HG02938 (cell line): ENCODE data around the gene MYO19.
"Not testable (repeated sequence)": the region's sequence is repeated elsewhere in the genome, so short reads cannot be mapped to it uniquely, and the experiment has no call there.

Source experiments
- ATAC-seq: cut with Tn5 transposase; IDR thresholded peaks from one replicate; pipeline ENCODE4 v1.9.1; 2021; ENCODE audit warnings: mild to moderate bottlenecking, moderate library complexity; ENCODE audit not compliant: unreplicated experiment

MYO19 gene

DNA sequence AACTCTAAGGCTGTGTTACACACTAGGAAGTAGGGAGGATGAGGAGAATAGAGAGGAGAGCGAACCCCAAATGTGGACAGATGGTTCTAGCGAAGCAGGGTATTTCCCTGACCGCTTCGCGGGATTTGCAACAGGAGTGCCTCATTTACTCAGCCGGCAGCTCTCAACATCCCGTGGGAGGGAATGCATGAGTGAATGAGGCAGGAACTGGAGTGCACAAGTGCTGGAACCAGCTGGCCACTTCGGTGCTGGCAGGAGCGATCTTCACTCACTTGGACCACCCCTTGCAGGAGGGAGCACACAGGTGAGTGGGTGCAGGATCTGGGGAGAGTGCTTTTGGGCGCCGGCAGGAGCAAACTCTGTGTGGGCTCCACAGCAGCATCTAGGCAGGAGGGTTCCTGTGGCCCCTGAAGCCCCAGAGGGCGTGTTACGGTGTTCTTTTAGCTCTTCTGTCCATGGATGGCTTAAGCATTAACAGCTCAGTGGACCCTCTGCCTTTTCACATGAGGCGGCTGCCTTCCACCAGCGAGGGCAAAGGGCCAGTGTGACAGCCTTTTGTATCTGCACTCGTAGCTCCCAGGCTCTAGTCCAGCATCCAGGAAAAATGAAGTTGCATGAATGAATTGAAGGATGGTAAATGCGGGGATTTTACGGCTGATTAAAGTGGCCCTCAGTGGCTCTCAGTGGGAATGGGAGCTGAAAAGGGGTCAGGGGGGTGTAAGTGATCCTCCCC lies 65.6 kb downstream of the MYO19 start:
- ATAC-seq = no peak

DNA sequence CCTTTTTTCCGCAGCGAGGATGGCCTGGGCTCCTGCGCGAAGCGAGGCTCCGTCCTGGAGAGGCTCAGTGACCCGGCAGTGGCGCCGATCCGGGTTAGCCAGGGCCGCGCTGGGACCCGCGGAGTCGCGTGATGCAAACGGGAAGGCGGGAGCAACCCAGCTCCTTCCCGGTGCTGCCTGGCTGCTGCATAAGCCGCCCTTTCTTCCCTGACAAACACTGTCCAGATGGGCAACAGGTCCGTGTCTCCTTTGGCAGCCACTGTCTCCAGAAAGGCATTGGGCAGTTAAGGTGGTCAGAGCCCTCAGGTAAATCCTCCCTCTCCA lies 69.9 kb downstream of the MYO19 start:
- ATAC-seq = no peak

DNA sequence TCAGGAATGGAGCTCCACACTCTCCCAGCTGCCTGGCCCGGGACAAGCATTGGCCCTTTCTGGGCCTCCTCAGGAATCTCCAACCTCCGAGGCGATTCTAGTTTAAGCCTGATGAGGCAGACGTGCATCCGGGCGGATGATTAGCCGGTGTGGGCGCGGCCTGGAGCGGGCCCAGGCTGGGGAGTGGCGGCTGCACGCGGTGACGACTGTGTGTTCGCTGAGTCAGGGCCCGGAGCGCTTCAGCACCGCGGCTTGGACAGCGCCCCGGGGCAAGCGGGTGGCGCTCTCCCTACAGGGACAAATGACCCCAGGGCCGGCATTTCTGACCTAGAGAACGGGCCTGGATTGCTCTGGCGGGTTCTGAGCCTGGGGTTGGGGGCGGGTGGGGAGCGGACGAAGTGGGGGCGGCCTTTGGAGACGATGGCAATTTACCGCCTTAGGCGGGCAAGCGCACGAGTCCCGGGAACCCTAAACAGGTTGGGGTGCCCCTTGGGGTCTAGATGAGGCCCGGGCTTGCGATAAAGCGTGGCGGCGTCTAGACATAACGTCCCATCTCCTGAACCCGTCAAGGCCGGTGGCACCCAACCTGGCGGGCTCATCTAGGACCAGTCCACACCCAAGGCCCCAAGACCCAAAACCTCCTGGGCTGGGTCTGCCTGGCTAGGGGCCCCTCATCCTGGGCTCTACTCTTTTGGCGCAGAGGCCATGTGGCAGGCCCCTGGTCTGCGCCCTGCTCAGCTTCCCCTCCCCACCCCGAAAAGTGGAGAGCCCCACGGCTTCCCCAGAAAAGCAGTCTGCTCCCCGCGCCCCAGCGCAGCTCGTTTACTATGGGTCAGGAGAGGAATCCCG lies 70.5 kb downstream of the MYO19 start:
- no peak for ATAC-seq

DNA sequence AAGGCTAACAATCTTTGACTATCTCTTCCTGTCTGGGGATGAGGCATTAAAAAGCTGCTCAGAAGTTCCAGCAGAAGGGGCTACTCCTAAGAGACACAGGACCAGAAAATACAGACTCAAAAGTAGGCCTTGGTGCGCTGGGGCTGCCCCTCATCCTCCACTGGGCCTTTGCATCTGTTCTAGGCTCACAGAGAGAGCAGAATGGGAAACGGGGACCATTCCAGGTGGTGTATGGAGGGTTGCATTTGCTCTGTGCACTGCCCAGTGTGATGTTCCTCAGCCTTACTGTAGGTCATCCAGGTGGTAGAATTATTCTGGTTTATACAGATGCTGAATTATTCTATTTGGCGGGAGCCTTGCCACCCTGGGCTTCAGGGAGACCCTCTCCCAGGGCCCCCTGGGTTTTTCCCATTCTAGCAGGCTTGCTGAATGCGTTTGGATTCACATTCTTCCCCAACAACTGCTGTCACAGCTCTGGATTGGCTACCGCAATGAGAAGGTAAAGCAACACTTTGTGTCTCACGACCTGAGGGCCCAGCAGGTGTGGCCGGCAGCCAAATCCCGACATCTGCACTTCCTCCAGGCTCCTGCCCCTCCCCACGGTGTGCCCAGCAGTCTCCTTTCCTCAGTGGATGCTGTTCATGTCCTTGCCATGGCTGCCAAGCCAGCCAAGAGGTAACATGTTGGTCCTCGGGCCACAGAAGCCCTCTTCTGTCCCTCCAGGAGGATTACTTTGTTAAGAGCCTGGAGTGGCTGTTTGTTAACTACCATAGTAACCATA lies 73.1 kb downstream of the MYO19 start:
- no peak for ATAC-seq

DNA sequence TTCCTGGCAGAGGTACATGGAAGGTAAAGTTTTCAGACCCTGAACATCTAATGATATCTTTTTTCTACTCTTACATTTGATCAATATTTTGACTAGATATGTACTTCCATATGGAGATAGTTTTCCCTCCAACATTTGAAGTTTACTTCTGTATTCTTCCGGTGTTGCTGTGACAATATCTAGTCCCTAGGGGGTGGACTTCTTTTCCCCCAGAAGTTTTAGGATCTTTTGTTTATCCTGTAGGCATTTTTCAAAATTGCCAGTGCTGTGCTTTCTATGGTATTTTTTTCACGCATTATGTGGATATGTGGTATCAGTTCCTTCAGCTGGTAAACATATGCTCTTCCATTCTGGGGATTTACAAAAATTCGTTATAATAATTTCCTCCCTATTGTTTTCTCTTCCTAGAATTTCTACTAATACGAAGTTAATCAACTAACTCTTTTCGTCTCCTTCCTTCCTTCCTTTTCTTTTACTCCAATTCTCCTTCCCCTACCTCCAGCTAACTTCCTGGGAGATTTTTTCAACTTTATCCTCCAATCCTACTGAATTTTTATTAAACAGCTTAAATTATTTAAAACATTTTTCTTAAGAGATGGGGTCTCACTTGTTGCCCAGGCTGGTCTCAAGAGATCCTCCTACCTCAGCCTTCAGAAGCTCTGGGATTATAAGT lies 74.3 kb downstream of the MYO19 start:
- no peak for ATAC-seq

DNA sequence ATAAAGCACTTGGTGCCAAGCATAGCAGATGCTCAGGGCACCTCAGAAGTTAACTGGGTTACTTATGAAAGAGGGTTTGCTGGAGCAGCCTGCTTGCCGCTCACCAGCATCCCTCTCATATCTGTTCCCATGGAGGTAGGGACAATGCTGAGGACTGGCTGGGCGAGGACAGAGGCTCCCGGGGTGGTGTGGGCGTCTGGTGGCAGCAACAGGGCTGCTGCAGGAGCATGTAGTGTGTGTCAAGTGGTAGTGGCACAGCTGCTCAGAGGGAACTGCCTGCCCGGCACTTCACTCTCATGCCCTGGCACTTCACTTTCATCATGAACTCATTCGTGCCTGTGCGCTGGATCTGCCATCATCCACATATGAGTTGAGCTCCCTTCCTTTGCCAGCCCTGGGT lies 75.1 kb downstream of the MYO19 start:
- no peak for ATAC-seq

DNA sequence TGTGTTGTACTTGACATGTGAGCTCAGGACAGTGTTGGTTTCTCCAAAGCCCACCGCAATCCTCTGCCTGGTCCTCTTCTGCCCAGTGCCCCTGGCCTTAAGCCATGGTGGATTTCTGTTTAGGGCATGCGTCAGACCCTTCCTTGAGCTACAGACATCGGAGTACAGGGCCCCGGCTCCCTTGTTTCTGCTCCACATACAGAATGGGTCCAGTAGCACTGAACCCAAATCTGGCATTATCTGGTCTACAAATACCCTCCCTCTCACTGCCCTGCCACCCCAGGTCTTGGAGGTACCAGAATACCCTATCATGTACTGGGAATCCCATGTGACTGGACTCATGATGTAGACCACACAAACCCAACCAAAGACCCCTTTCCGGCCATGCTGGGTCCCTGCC lies 75.6 kb downstream of the MYO19 start:
- ATAC-seq = no peak

DNA sequence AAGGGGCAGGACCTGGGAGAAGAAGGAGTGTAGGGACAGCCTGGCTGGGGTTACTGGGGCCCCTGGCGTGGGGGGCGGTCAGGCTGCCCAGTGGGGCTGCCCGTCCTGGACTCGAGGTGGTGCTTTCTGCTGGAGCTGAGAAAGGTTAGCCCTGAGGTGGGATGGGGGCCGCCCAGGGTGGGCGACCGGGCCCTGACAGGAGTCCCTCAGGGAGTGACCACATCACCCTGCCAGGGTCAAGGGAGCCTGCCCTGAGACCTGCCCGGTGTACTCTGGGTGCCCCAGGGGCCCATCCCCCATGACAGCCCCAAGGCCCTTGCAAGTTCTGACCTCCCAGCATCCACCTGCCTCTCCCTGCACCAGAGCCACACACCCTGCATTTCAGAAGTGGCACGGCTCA lies 77.0 kb downstream of the MYO19 start:
- not testable (repeated sequence) for ATAC-seq

DNA sequence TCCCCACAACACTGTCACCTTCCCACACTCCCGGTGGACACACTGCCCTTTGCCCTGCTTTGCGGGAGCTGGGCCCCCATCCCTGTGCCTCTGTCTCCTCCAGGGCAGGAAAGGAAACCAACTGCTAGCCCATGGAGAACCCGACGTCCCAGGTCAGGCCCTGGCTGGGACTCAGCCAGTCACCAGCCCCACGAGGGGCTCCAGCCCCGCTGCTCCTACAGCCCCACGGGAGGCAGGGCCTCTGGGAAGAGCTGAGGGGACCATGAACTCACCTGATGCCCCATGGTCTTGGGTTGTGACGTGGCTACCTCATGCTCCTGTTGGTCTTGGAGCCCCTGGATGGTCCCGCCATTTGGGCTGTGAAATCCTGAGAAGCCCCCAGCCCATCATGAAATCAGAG lies 81.8 kb downstream of the MYO19 start:
- not testable (repeated sequence) for ATAC-seq

DNA sequence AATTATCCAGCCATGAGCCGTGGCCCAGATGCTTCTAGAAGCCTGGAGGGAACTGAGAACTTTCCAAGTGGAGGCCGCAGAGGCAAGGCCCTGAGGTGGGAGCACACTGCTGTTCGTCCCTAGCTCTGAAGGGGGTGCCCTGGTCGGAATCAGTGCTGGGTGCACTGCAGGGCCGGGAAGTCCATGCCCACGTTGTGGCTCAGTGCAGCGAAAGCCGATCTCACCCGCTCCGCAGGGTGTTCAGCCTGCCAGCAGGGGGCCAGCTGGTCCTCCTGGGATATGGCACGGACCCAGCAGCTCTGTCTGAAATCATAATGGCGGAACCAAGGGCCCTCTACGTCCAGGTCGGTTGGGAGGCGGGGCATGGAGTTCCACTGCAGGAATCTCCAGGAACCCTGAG lies 84.7 kb downstream of the MYO19 start:
- not testable (repeated sequence) for ATAC-seq
